ENCODE measurements around the gene DSC3.

DNA sequence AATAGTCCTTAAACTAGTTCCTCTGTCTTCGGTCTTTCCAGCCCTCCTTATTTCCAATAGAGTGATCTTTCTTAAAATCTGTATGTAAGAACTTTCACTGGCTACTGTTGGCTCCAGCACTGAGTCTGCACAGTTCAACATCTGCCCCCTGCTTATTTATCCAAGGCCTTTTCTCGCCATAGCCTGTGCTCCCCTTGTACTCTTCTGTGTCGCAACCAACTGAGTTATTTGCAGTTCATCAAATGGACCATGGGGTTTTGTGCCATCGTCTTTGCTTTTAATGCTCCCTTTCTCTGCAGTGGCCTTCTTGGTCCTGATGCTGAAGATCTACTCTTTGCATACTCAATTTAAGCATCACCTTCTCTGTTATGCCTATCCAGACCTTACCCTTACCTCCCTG lies 77.3 kb downstream of the DSC3 start:
- TF ChIP-seq CTCF (conservative IDR thresholded peaks at IDR 0.05; ENCODE audit: low read depth, low read length) = no peak
- no peak for TF ChIP-seq EZH2 (IDR thresholded peaks at IDR 0.05; ENCODE audit: borderline replicate concordance, low read depth, low read length, poor library complexity, severe bottlenecking)

Data from A673 (cell line).